NCI-H1105 treated with DMSO at 0.1 percent for 48 hours (cell line): ENCODE measurements around the gene UPF1.
"Not testable (repeated sequence)": the region's sequence is repeated elsewhere in the genome, so short reads cannot be mapped to it uniquely, and the experiment has no call there.

Source experiments
- DNase-seq: peaks from one replicate; lab custom pipeline; 2025; lab: John Stamatoyannopoulos, UW

UPF1 gene

DNA sequence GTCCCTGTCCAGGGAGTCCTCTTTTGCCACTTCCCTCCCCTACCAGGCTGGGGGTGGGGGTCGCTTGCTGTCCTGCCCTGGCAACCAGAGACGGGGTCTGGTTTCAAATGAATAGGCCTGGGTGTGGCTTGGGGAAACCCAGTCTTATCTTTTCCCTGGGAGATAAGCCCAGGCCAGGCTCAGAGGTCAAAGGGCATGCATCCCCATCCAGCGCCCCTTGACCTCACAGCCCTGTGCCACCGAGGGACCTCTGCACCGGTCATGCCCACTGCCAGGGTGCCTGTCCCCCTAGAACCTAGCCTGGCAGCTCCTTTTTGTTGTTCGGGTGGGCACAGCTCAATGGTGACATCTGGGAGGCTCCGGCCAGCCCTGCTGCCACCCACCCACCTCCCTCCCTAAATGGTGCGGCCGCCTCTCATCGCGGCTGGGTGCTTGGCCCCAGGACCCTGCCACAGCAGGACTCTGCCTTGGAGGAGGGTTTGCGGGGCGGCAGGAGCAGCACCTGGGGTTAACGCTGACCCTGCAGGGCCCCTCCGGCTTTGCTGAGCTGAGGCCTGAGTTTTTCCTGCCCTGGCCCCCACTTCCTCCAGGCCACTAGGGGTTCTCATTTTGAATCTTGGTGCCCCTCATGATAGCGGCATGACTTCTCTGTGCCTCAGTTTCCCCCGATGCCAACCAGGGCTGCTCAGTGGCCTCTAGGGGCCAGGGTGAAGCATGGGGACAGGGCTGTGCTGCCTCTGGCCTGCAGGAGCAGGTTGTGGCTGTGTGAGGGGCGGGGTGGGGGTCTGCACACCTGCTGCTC is 67.0 kb downstream of the UPF1 start:
- DNase-seq, result no peak

DNA sequence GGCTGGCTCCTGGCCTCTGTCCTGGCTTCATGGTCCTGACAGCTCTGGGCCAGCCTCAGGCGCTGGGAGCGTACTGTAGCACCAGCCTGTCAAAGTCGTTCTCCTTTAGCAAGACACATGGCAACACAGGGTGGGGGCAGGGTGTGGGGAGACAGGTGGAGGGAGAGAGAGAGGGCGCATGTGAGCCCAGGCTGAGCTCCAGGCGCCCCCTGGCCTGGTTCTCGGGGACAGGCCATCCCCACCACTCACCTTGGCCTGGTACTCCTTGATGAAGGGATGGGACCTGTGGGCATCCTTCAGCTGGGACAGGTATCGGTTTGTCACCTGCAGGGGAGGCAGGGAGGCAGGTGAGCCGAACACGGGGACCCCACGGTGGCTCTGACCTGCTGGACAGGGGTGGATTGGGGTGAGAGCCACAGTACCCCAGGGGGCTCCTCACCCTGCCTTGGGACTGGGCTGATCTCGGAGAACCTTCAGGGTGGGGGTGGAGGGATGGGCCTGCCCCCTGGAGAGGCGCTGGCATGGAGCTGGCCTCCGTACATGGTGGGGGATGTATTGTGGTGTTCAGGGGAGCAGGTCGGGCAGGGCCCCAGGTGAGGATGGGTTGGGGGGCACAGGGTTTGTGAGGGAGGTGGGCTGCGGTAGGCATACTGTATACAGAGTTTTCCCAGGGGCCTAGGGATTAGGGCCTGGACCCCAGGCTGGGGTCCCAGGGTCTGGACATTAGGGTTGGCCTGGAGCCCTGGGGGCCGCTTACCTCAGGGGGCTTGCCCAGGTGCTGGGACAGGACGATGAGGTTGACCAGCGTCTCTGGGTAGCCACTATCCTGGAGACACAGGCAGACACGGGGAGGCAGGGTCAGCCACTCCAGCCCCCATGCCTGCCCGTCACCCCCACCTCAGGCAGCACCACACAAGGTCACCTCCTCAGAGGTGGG is 68.1 kb downstream of the UPF1 start:
- DNase-seq, result no peak

DNA sequence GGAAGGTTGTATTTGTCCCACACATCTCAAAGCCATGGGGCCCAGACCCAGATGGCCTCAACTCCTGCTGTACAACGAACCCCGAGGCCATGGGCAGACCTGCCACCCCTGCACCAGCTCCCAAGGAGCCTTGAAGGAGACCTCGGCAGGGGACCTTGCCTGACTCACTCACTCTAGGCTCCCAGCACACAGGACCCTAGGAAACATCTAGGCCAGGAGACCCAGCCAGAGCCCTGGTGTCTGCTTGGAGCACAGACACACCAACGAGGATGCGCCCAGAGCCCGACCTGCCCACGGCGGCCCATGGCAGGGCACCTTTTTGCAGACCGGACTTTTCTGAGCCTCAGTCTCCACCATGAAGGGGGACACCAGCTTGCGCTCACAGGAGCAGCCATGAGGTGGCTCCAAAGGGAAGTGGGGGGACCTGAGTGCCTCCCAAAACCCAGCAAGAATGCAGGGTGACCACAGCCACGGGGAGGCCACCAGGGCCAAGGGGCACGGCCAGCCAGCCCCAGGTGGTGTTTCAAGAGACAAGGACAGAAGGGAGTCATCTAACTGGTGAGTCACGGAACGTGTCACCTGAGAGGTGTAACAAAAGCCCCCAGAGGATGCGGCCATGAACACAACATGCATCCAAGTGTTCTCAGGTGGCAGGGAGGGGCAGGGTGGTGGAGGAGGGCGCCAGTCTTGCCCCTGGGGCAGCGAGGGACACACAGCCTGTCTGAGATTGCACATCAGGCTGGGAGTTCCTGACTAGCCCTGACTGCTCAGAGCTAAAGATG is 69.1 kb downstream of the UPF1 start:
- DNase-seq, result no peak

DNA sequence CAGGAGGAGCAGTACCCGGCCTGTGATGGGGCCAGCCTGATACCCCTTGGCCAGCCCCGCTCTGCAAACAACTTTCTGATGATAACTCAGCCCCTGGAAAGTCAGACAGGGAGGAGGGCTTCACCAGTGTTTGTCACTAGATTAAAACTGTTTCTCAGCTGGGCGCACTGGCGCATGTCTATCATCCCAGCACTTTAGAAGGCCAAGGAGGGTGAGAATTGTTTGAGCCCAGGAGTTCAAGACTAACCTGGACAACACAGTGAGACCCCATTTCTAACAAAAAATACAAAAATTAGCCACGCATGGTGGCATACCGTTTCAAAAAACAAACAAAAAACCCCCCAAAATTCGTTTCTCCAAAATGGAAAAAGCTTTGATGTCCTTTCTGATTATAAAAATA is 69.7 kb downstream of the UPF1 start:
- no peak for DNase-seq

DNA sequence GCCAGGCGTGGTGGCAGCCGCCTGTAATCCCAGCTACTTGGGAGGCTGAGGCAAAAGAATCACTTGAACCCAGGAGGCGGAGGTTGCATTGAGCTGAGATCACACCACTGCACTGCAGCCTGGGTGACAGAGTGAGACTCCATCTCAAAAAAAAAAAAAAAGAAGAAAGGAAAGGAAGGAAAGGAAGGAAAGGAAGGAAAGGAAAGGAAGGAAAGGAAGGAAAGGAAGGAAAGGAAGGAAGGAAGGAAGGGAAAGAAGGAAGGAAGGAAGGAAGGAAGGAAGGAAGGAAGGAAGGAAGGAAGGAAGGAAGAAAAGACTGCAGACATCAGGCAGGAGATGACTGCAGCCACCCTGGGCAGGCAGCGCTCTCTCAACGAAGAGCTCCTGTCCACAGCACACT is 70.8 kb downstream of the UPF1 start:
- not testable (repeated sequence) for DNase-seq

DNA sequence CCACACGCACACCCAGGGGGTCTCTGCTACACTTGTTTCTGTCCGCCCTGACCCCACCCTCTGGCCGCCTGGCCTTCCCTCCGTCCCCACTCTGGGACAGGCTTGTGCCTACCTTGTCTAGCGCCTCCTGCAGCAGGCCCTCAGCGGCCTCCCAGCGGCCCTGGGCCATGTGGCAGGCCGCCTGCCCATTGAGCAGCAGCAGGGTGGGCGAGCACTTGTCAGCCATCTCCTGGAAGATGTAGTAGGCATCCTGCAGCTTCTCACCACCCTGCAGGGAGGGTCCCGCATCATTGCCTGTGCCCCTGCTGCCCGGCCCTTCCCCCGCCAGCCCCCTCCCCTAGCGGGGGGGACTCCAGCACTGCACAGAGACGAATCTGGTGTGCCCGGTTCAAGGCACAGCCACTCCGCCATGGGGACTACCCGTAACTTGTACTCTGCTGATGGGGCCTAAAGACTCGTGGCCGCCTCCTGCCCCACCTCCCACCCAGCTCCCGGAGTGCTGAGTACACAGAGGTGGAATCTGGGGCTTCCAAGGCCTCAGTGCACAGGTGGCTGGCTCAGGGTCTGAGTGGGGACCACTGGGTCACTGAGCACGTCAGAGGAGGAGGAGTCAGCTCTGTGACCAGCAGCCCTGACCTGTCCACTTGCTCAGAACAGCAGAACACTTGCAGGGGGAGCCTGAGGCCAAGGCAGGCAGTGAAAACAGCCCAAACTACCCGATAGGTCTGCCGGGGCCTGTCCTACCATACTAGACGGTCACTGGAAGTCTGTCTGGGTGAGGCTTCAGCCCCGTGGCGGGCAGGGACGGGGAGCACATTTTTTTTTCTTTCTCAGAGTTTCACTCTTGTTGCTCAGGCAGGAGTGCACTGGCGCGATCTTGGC is 71.6 kb downstream of the UPF1 start:
- no peak for DNase-seq

DNA sequence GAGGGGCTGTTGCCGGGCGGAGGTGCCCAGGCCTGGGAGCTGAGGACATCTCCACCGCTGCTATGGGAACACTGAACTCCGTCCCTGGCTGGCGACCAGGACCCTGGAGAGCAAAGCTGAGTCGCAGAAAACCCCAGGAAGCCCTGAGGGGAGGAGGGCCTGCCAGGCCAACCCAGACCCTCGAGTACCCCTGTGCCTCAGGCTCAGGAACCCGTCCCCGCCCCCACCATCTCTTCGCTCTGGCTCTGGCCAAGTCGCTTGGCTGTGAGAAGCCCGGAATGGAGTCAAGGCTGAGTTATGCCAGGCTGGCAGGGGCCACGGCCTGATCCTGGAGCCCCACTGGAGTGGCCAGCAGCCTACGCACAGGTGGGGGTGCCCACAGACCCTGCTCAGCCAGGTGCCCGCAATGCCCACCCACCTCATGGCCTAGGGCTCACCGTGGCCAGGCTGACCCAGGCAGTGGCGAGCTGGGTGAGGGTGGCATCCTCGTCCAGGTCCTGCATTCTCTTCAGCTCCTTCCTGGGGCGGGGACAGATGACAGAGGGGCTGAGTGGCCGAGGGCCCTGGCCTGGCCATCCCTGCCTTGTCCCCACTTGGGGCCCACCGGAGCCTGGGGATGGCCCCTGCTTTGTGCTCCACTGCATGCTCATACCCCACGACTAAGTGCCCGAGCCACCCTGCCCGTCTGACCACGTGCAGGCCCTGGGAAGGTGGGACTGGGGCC is 72.7 kb downstream of the UPF1 start:
- DNase-seq, result no peak

- DNase-seq, result no peak
Observed at GRCh38 chr19:18905058-18905456, 73.3 kb downstream of the UPF1 start.

DNA sequence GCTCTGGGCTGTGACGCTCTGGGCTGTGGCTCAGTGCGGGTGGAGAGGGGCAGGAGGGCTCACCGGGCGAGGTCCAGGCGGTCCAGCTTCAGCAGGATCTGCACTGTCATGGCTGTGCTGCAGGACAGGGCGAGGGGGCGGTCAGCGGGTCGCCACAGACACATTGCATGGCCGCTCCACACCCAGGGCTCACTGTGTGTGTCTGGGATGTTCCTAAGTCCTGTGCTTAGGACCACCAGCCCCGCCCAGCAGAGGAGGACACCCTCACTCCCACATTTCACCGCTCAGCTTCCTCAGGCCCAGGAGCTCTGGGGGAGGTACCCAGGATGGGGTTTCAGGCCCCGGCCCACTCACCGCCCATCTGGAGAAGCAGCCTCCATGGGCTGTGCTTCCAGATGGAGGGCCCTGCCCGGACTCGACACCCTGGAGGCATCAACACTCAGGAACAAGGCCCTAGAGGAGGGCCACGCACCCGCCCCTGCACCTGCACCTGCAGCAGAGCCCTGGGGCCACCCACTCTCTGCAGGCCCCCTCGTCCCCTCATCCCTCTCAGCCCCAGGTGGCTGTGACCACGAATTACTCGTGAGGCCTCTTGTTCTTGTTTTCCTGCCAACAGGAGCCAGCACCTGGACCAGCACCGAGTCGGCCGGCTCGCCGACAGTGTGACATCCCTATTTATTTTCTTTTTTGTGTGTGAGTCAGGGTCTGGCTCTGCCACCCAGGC is 73.9 kb downstream of the UPF1 start:
- no peak for DNase-seq

- no peak for DNase-seq
Observed at GRCh38 chr19:18906605-18907519, 75.1 kb downstream of the UPF1 start.

GRCh38 chr19:18908917-18909619 is 77.3 kb downstream of the UPF1 start:
- DNase-seq, result no peak

GRCh38 chr19:18910010-18910409 is 78.3 kb downstream of the UPF1 start:
- DNase-seq, result no peak

- no peak for DNase-seq
Observed at GRCh38 chr19:18910801-18911436, 79.2 kb downstream of the UPF1 start.

DNA sequence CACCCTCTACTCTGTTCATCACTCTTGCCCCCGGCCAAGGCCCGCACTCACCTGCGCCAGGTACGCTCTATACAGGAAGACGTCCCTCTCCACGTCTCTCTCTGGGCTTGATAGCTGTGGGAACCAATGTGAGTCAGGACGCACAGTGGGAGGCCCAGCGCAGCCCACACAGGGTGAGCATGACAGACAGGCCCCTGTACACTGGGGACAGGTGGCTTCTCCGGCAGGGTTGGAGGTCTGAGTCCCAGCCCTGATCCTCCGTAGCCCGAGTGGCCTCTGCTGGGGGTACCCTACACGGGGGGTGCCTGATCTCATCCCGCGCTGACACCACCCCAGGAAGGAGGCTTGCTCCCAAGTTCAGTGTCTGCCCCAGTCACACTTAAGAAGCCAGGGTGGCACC is 81.2 kb downstream of the UPF1 start:
- no peak for DNase-seq

DNA sequence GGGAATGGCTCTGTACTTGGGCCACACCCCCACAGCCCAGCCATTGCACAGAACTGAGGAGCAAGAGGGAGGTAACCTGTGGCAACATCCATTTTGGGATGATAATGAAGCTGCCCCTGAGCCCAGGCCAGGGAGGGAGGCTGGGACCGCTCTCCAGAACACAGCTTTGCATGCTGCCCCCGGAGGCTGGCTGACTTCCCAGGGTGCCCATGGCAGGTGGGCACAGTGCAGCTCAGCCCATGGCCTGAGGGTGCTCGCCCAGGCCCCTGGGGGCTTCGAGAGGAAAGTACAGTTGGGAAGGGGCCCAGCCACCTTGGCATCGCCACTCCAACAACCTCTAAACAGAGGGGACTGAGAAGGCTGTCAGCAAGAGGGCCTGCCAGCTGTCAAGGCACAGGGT is 81.7 kb downstream of the UPF1 start:
- no peak for DNase-seq

GRCh38 chr19:18915639-18916038 is 83.9 kb downstream of the UPF1 start:
- no peak for DNase-seq

GRCh38 chr19:18917593-18917992 is 85.8 kb downstream of the UPF1 start:
- not testable (repeated sequence) for DNase-seq
